Measurements from ENCODE around the gene CLEC16A. TPM values are rescaled to one million over a fixed set of nuclear protein-coding genes. Genes with fewer than 3 reads are reported as not detected.

The CLEC16A gene
- total RNA-seq, 4 donors from 2014 or later, result 20.2 to 28.8 (median 22.8) TPM

GRCh38 chr16:11016524-11016988 is 72.2 kb downstream of the CLEC16A start:
- TF ChIP-seq, protein P1, sequence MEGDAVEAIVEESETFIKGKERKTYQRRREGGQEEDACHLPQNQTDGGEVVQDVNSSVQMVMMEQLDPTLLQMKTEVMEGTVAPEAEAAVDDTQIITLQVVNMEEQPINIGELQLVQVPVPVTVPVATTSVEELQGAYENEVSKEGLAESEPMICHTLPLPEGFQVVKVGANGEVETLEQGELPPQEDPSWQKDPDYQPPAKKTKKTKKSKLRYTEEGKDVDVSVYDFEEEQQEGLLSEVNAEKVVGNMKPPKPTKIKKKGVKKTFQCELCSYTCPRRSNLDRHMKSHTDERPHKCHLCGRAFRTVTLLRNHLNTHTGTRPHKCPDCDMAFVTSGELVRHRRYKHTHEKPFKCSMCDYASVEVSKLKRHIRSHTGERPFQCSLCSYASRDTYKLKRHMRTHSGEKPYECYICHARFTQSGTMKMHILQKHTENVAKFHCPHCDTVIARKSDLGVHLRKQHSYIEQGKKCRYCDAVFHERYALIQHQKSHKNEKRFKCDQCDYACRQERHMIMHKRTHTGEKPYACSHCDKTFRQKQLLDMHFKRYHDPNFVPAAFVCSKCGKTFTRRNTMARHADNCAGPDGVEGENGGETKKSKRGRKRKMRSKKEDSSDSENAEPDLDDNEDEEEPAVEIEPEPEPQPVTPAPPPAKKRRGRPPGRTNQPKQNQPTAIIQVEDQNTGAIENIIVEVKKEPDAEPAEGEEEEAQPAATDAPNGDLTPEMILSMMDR (IDR thresholded peaks at IDR 0.05; ENCODE audit: low read depth), result no peak

DNA sequence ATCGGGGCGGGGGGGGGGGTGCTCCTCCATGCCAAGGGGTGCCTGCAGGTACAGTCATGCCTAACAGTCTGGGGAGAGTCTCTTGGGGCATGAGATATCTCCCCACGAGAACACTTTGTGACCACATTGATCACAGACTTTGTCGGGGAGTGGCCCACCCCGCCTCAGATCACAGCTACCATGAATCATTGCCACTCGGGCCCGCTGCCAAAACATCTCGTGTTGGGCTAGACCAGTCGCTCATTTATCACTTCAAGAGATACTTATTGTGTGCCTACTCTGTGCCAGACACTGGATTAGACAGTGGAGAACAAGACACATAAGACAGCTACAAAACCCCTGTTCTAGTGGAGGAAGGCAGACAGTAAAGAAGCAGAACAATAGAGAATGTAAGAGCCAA is 72.6 kb downstream of the CLEC16A start:
- TF ChIP-seq, protein P1 (IDR thresholded peaks at IDR 0.05; ENCODE audit: low read depth), result no peak

GRCh38 chr16:11017499-11017898 is 73.1 kb downstream of the CLEC16A start:
- TF ChIP-seq, protein P1 (IDR thresholded peaks at IDR 0.05; ENCODE audit: low read depth), result no peak

DNA sequence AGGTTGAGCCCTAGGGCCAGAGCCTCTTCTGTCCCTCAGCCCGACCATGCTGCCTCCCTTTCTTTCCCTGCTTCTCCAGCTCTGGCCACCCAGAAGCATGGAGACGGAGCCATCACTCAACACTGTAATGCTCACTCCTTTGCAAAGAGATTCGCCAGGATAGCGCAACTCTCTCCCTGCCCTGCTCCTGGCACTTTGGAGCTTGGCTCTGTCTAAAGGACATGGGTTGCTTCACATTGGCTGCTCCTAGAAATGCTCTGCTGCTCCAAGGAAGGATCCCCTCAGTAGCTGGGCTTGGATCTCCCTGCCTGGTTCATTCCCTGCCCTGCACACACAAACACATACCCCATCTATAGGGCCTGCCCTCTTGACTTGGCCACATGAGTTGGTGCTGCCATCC is 76.0 kb downstream of the CLEC16A start:
- TF ChIP-seq, protein P1 (IDR thresholded peaks at IDR 0.05; ENCODE audit: low read depth), result no peak

- TF ChIP-seq, protein P1 (IDR thresholded peaks at IDR 0.05; ENCODE audit: low read depth), result no peak
These were observed 76.6 kb downstream of the CLEC16A start for GRCh38 chr16:11020792-11021551.

- TF ChIP-seq, protein P1 (IDR thresholded peaks at IDR 0.05; ENCODE audit: low read depth), result no peak
These were observed 77.6 kb downstream of the CLEC16A start for GRCh38 chr16:11022002-11022401.

DNA sequence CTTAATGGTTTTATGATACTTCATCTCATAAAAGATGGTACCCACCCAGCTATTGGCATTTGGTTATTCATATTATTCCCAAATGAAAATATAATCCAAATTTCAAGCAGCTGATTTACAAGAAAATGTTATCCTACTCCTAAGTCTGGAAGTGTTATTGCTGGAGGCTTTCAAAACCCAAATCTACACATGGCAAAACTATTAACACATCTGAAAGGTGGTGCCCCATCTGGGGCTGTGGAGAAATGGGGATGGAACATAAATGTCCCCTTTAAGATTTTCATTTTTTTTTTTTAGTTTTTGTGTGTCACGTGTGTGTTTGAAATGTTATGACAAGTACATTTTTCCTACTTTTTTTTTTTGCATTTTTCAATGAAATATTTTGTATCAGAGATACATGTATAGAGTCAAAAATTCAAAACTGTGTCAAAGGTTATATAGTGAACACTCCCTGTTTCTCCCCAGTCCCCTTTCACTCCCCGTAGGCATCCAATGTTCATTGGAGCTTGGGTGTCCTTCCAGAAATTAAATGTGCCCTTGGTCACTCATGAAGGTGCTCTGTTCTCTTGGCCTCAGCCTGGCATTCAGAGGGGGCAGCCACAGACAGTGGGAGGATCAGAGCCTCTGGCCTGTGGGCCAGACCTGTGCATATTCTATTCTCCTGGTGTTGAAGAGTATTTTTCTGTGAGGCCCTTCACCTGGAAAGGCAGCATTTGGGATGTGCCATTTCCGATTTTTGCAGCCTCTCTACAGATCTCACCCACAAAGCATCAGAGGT is 79.1 kb downstream of the CLEC16A start:
- TF ChIP-seq, protein P1 (IDR thresholded peaks at IDR 0.05; ENCODE audit: low read depth), result no peak
